Hypothalamus (tissue), 51 donors: ENCODE results near the gene VAC14.
"Not testable (repeated sequence)": the region's sequence is repeated elsewhere in the genome, so short reads cannot be mapped to it uniquely, and the experiment has no call there.

Experiments used
- DNase-seq, 51 donors: peaks; one replicate each; lab custom pipeline; 2025; lab: John Stamatoyannopoulos, UW

Gene VAC14

GRCh38 chr16:70653809-70654771 is 146.9 kb downstream of the VAC14 start:
- DNase-seq = peak in 42 of 51 donors; percentile 17 to 91 (median 54)

DNA sequence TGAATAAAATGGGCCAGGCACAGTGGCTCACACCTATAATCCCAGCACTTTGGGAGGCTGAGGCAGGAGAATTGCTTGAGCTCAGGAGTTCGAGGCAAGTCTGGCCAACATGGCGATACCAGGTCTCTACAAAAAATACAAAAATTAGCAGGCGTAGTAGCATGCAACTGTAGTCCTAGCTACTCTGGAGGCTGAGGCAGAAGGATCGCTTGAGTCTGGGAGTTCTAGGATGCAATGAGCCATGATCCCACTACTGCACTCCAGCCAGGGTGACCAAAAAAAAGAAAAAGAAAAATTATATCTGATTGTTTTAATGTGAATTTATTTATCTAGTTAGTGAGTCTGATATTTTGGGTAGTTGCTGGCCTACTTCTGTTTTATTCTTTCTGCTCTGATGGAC is 147.6 kb downstream of the VAC14 start:
- DNase-seq = no peak

DNA sequence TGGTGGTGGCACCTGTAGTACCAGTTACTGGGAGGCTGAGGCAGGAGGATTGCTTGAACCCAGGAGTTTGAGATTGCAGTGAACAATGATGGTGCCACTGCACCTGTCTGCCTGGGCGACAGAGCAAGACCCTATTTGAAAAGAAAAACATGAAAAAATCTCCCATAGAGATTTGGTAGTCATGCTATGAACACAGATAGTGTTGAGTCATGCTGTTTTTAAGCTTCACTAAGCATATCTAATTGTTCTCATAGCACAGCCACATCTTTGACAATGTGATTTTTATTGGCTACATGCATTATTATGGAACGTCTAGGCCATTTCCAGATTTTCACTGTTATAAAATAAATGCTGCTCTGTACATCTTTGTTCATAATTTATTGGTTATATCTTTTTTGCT is 148.6 kb downstream of the VAC14 start:
- no peak for DNase-seq

DNA sequence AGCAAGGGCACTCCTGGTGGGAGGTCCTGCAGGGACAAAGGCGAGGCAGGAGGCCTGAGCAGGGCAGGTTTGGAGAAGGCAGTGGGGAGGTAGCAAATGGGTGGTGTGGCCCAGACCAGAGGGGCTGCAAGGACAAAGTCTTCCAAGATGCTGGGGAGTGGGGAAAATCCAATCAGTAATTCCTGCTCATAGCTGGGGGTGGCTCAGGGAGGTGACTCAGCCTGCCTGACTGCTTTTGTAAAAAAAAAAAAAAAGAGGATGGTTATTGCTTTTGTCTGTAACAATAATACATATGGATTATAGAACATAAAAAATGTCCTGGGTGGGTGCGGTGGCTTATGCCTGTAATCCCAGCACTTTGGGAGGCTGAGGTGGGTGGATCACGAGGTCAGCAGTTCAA is 149.4 kb downstream of the VAC14 start:
- no peak for DNase-seq

GRCh38 chr16:70650216-70650615 is 150.7 kb downstream of the VAC14 start:
- no peak for DNase-seq

DNA sequence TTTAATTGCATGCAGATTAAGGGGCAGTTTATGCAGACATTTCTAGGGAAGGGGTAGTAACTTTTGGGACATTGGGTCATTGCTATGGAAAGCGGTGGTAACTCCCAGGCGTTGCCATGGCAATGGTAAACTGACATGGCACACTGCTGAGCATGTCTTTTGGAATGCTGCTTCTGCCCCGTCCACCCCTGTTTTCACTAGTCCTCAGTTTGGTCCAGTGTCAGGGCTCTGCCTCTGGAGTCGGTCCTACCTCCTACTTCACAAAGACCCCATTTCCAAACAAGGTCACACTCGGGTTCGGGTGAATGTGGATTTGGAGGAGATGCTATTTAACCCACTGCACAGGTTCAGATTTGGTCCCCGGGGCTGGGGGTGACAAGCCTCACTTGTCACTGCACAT is 151.7 kb downstream of the VAC14 start:
- no peak for DNase-seq

DNA sequence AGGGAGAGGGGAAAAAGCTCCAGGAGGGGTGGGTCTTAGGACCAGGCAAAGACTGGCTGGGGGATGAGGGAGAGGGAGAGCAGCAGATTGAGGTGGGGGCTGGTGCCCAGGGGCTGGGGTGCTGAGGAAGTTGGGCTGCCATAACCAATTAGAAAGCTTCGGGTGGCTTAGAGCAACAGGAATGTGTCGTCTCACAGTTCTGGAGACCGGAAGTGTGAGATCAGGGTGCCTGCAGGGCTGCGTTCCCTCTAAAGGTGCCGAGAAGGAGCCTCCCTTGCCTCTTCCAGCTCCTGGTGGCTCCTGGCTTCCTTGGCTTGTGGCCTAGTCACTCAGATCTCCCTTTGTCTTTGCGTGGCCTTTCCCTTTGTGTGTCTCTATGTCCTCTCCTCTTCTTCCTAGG is 152.4 kb downstream of the VAC14 start:
- no peak for DNase-seq

DNA sequence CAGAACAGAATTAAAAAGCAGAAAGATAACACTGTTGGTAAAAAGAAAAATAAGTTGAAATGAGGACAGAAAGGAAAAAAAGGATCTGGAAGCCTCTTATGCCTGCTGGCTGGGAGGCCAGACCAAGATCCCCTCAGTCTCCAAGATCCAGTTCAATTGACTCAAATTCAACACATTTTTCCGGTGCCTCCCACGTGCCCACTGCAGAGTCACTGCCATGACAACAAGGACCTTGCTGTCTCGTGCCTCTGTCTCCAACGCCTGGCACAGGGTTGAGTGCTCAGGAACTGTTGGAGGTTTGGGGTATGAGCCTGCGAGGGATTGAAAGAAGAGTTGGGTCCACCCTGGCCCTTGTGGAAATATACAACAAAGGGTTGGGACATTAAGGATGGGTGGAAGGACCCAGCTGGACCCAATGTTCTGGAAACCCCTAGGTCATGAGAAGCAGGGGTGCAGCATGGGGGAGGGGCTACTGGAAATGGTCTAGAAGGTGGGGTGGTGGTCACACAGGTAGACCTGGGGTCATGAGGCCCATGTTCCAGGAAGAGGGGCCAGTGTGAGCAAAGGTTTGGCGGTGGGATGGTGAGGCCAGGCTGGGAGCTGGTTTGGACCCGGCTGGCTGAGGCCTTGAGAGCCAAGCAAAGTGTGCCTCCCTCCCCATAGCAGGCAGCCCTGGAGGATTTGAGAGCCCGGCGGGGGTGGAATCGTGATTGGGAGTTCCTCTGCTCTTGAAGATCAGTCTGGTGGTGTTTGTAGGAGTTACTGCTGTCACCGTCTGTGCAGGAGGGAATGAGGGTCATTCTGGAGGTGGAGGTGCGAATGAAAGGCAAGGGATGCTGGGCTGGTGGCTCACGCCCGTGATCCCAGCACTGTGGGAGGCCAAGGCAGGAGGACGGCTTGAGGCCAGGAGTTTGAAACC is 153.3 kb downstream of the VAC14 start:
- peak in 10 of 51 donors; percentile 13 to 59 (median 29) for DNase-seq

- peak in 10 of 51 donors; percentile 13 to 70 (median 34) for DNase-seq
These were observed 154.4 kb downstream of the VAC14 start, which contains the start of gene IL34 for GRCh38 chr16:70646260-70647241. TSS of gene IL34 (plus strand) at chr16:70646559. CDS start at chr16:70646948, 389 bp downstream.

- DNase-seq = no peak
These were observed 156.0 kb downstream of the VAC14 start for GRCh38 chr16:70644763-70645597.

DNA sequence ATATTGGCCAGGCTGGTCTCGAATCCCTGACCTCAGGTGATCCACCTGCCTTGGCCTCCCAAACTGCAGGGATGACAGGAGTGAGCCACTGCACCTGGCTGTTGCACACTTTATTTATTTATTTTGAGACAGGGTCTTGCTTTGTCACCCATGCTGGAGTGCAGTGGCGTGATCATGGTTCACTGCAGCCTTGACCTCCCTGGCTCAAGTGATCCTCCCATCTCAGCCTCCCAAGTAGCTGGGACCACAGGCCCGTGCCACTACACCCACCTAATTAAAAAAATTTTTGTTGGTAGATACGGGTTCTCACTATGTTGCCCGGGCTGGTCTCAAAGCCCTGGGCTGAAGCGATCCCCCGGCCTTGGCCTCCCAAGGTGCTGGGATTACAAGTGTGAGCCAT is 157.7 kb downstream of the VAC14 start:
- not testable (repeated sequence) for DNase-seq

DNA sequence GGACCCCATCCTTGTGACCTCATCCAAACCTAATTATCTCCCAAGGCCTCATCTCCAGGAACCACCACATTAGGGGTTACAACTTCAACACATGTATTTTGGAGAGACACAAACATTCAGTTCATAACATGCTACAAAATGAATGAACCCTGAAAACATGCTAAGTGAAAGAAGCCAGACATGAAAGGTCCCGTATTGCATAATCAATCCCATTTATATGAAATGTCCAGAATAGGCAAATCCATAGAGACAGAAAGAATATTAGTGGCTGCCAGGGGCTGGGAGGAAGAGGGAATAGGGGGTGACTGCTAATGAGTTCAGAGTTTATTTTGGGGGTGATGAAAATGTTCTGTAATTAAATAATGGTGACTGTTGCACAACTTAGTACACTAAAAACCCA is 158.3 kb downstream of the VAC14 start:
- no peak for DNase-seq

- DNase-seq = peak in 3 of 51 donors; percentile 16 to 53 (median 17)
These were observed 161.9 kb downstream of the VAC14 start for GRCh38 chr16:70638814-70639792.
